ENCODE data around the gene TRNAU1AP. TPM values are rescaled to one million over a fixed set of nuclear protein-coding genes. Genes with fewer than 3 reads are reported as not detected.
A peak's percentile ranks its signal among the peaks of the same experiment; 100 is the strongest.

The TRNAU1AP gene
- total and polyA plus RNA-seq, 10 of the 15 experiments (the other 5 are each of a cell fraction or from before 2014, with no cell fraction given), result 24.3 to 67.0 (median 31.8) TPM

DNA sequence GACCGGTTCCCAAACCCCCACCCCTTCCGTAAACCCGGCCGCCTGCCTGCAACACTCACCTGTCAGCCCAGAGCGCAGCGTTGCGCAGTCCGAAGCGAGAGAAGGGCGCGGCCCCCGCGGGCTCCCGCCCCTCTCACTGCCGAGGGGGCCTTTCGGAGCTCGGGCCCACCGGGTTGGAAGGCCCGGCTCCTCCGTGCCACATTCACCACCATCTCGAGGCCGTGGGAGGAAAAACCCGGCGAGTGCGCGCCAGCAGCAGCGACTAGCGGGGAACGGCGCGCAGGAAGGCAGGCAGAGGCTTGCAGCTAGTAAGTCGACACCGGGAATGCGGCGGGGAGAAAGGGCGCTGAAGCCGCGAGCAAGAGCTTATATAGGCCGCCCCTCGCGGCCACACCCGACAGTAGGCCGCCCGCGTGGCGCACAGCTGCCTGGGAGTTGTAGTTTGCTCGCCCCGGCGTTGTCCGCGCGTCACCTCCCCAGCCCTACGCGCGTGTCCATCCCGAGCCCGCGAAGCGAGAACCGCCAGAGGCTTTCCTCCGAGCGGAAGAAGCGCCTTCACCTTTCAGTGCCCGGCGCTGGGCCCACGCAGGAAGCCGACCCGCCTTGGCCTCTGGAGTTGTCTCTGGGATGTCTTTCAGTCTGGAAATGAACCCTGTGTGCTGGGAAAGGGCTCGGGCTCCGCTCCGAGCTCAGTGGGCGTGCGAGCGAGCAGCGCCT, 28.8 kb downstream of the TRNAU1AP start (continued):
- no peak for TF ChIP-seq SUZ12 (IDR thresholded peaks at IDR 0.05; ENCODE audit: unreplicated experiment)
- TF ChIP-seq RFX5 (IDR thresholded peaks at IDR 0.05; ENCODE audit: low read depth, low read length), result 0 out of 2 replicates have a peak, but pooled peaks have one; percentile 1
- TF ChIP-seq, protein P1, sequence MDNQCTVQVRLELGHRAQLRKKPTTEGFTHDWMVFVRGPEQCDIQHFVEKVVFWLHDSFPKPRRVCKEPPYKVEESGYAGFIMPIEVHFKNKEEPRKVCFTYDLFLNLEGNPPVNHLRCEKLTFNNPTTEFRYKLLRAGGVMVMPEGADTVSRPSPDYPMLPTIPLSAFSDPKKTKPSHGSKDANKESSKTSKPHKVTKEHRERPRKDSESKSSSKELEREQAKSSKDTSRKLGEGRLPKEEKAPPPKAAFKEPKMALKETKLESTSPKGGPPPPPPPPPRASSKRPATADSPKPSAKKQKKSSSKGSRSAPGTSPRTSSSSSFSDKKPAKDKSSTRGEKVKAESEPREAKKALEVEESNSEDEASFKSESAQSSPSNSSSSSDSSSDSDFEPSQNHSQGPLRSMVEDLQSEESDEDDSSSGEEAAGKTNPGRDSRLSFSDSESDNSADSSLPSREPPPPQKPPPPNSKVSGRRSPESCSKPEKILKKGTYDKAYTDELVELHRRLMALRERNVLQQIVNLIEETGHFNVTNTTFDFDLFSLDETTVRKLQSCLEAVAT (IDR thresholded peaks at IDR 0.05), result peak; percentile 92
- TF ChIP-seq HCFC1 (IDR thresholded peaks at IDR 0.05; ENCODE audit: low read length), result peak; percentile 96
- TF ChIP-seq BRCA1 (IDR thresholded peaks at IDR 0.05; ENCODE audit: low read depth, low read length), result no peak
- no peak for TF ChIP-seq SUPT20H (IDR thresholded peaks at IDR 0.05; ENCODE audit: borderline replicate concordance, control insufficient read depth, low read depth, low read length)
- TF ChIP-seq NFXL1 (IDR thresholded peaks at IDR 0.05; ENCODE audit: borderline replicate concordance), result no peak
- TF ChIP-seq MEF2A (IDR thresholded peaks at IDR 0.05; ENCODE audit: insufficient read depth, low read depth, low read length), result 0 out of 2 replicates have a peak, but pooled peaks have one; percentile 58
- TF ChIP-seq ZSCAN29 (IDR thresholded peaks at IDR 0.05), result no peak
- peak; percentile 94 for TF ChIP-seq IKZF1 (conservative IDR thresholded peaks at IDR 0.05)
- TF ChIP-seq GATAD2B (conservative IDR thresholded peaks at IDR 0.05; ENCODE audit: low read depth), result peak; percentile 76
- no peak for TF ChIP-seq MYB (IDR thresholded peaks at IDR 0.05; ENCODE audit: borderline replicate concordance, low read depth, low read length)
- peak; percentile 99 for TF ChIP-seq POU2F2 (IDR thresholded peaks at IDR 0.05; ENCODE audit: borderline replicate concordance, low read depth, low read length)
- peak; percentile 89 for TF ChIP-seq CREB1 (IDR thresholded peaks at IDR 0.05; ENCODE audit: low read depth)
- no peak for TF ChIP-seq ZNF274 (IDR thresholded peaks at IDR 0.05; ENCODE audit: insufficient read depth, insufficient read length)

Measured in GM12878 (cell line).